Measurements from ENCODE around the gene VAT1L. TPM values are rescaled to one million over a fixed set of nuclear protein-coding genes. Genes with fewer than 3 reads are reported as not detected.

Gene VAT1L
- total RNA-seq, 1 donor from 2014 or later = 17.9 TPM

DNA sequence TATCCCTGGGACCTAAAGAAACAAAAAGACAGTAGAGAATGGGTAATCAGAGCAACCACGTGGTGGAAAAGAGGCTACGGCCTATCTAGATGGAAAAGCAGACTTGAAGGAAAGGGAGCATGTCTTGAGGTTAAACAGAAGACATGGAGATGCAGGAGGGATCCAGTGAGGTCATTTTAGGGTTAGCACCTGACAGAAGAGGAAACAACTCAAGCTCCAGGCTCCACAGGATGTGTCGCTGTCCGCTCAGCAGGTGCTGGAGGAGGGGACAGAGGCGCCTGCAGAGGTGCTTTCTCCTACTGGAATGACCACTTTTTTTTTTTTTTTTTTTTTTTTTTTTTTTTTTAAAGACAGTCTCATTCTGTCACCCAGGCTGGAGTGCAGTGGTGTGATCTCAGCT lies 186.5 kb downstream of the VAT1L start:
- Mint-ChIP-seq H3K27me3 (ENCODE audit: unreplicated experiment) (peaks cover 3% of the 10 kb centered on the region), H3K4me1 (ENCODE audit: low read depth, unreplicated experiment) (peaks cover 9% of the 10 kb centered on the region), H3K27ac (ENCODE audit: unreplicated experiment) (no peak overlapping the region), H3K4me3 (ENCODE audit: unreplicated experiment) (no peak overlapping the region), H3K36me3 (ENCODE audit: unreplicated experiment) (no peaks in the 10 kb centered on the region), H3K9me3 (ENCODE audit: unreplicated experiment) (no peaks in the 10 kb centered on the region)
- no peak for DNase-seq
- TF ChIP-seq CTCF (IDR thresholded peaks at IDR 0.05; ENCODE audit: partially characterized antibody, unreplicated experiment) = no peak

GRCh38 chr16:77975942-77976341 lies 187.6 kb downstream of the VAT1L start:
- H3K4me3 Mint-ChIP-seq (ENCODE audit: unreplicated experiment) = no peak overlapping the region
- no peaks in the 10 kb centered on the region for H3K36me3 Mint-ChIP-seq (ENCODE audit: unreplicated experiment)
- peaks cover 9% of the 10 kb centered on the region for H3K4me1 Mint-ChIP-seq (ENCODE audit: low read depth, unreplicated experiment)
- H3K27ac Mint-ChIP-seq (ENCODE audit: unreplicated experiment) = no peak overlapping the region
- TF ChIP-seq CTCF (IDR thresholded peaks at IDR 0.05; ENCODE audit: partially characterized antibody, unreplicated experiment) = peak; percentile 37
- no peak for DNase-seq
- H3K27me3 Mint-ChIP-seq (ENCODE audit: unreplicated experiment) = peaks cover 3% of the 10 kb centered on the region
- H3K9me3 Mint-ChIP-seq (ENCODE audit: unreplicated experiment) = no peaks in the 10 kb centered on the region

- DNase-seq = no peak
- peaks cover 6% of the 10 kb centered on the region for H3K4me1 Mint-ChIP-seq (ENCODE audit: low read depth, unreplicated experiment)
- H3K27me3 Mint-ChIP-seq (ENCODE audit: unreplicated experiment) = peaks cover 3% of the 10 kb centered on the region
- H3K4me3 Mint-ChIP-seq (ENCODE audit: unreplicated experiment) = no peak overlapping the region
- TF ChIP-seq CTCF (IDR thresholded peaks at IDR 0.05; ENCODE audit: partially characterized antibody, unreplicated experiment) = no peak
- no peaks in the 10 kb centered on the region for H3K9me3 Mint-ChIP-seq (ENCODE audit: unreplicated experiment)
- H3K27ac Mint-ChIP-seq (ENCODE audit: unreplicated experiment) = no peak overlapping the region
- no peaks in the 10 kb centered on the region for H3K36me3 Mint-ChIP-seq (ENCODE audit: unreplicated experiment)
These were observed 189.0 kb downstream of the VAT1L start for GRCh38 chr16:77977339-77977738.

GRCh38 chr16:77985111-77985510 lies 196.7 kb downstream of the VAT1L start:
- Mint-ChIP-seq H3K4me3 (ENCODE audit: unreplicated experiment) (no peak overlapping the region), H3K9me3 (ENCODE audit: unreplicated experiment) (peaks cover 2% of the 10 kb centered on the region), H3K27me3 (ENCODE audit: unreplicated experiment) (peaks cover 8% of the 10 kb centered on the region), H3K4me1 (ENCODE audit: low read depth, unreplicated experiment) (peaks cover 3% of the 10 kb centered on the region), H3K36me3 (ENCODE audit: unreplicated experiment) (no peaks in the 10 kb centered on the region), H3K27ac (ENCODE audit: unreplicated experiment) (no peak overlapping the region)
- no peak for TF ChIP-seq CTCF (IDR thresholded peaks at IDR 0.05; ENCODE audit: partially characterized antibody, unreplicated experiment)
- DNase-seq = no peak

DNA sequence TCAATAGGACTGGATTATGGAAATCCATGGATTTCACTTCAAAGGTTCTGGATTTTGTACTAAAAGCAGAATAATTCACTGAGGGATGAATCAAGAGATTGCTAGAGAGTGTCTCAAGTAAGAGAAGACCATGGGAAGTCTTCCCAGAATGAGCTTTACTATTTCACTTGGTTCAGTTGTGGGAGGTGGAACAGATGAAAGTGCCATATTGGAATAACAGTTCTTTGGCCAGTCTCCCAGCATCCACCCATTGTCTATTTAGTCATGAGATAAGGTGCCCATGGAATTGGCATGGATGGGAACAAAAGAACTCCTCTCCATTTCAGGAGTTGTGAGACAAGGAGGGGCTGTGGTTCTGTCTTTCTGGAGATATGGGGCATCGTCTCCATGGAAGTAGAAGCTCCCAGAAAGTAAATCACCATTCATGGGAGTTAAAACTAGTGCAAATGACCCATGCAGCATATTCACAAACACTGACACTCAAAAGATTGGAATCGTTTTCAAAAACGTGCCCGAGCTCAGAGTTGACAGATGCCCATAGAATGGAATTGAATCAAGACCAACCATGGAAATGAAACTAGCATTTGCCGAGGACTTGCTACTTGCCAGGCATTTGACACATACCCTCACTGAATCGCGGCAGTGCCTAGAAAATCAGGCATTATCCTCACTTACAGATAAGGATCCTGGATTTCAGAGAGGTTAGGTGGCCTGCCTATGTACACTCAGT lies 197.8 kb downstream of the VAT1L start:
- no peak for TF ChIP-seq CTCF (IDR thresholded peaks at IDR 0.05; ENCODE audit: partially characterized antibody, unreplicated experiment)
- Mint-ChIP-seq H3K36me3 (ENCODE audit: unreplicated experiment) (no peaks in the 10 kb centered on the region), H3K27ac (ENCODE audit: unreplicated experiment) (no peak overlapping the region), H3K4me1 (ENCODE audit: low read depth, unreplicated experiment) (peaks cover 6% of the 10 kb centered on the region), H3K9me3 (ENCODE audit: unreplicated experiment) (peaks cover 2% of the 10 kb centered on the region), H3K4me3 (ENCODE audit: unreplicated experiment) (no peak overlapping the region), H3K27me3 (ENCODE audit: unreplicated experiment) (peaks cover 8% of the 10 kb centered on the region)
- no peak for DNase-seq

Measured in glutamatergic neuron (in vitro differentiated cells).